GM15510 (cell line): ENCODE data around the gene SLC22A31.

Experiments
- POLR2A ChIP-seq: IDR thresholded peaks from 3 replicates; pipeline ENCODE4 v1.6.1; 2011; ENCODE audit warnings: borderline replicate concordance; ENCODE audit not compliant: insufficient read length; ENCODE audit errors: extremely low read depth

SLC22A31 gene

DNA sequence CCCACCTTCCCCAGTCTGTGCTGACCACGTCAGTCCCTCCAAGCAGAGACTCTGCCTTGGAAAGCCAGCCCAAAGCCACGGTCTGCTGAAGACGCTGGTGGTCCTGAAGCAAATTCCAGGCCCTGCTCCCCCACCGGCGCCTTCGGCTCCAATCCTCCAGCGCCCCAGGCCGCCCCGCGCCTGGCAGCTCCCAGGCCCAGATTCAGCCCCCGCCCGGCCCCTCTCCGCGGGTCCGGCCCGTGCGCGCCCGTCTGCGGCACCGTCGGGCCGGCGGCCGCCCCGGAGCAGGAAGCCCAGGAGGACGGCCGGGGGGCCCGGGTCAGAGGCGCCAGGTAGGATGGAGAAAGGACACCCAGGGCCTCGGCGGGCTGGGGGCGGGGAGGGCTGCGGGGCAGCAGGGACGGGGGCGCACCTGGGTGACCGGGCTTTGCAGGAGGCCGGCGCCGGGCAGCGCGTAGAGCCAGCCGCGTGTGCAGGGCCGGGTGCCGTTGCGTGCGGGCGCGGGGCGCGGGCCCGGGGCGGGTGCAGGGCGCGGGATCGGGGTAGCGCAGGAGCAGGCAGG, 594 bp upstream of the SLC22A31 start:
- TF ChIP-seq POLR2A, result no peak

DNA sequence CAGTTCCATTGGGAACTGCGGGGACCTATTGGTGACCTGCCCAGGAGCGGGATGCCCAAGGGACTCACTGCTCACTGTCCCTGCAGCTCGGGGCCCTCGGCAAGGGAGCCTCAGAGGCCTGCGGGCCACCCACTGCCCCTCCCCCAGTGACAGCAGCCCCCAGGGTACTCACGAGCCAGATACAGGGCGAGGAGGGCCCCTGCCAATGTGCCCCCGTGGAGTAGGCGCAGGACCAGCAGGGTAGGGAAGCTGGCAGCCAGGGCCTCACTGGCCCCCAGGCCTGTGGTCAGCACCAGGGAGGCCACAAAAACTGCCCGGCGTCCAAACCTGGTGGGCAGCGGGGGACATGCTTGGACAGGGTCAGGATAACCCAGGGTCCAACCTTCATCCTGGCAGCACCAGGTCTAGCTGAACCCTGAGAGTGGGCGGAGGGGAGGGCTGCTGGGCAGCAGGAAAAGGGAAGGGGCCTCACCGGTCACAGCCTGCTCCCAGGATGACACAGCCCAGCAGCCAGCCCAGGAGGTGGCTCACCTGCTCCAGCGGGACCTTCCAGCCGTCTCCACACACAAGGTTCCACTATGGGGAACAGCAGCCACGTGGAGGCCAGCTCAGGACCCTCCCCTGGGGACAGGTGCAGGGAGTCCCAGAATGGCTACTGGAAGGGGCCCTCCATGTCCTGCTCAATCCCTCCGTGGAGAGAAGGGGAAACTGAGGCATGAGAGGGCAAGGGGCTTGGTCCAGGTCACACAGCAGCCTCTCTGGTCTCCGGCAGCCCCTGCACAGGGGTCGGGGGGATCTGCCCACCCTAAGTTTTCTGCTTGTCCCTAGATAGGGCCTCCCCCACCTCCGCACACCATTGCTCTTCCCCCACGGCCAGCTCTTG, 855 bp downstream of the SLC22A31 start:
- TF ChIP-seq POLR2A, result no peak

DNA sequence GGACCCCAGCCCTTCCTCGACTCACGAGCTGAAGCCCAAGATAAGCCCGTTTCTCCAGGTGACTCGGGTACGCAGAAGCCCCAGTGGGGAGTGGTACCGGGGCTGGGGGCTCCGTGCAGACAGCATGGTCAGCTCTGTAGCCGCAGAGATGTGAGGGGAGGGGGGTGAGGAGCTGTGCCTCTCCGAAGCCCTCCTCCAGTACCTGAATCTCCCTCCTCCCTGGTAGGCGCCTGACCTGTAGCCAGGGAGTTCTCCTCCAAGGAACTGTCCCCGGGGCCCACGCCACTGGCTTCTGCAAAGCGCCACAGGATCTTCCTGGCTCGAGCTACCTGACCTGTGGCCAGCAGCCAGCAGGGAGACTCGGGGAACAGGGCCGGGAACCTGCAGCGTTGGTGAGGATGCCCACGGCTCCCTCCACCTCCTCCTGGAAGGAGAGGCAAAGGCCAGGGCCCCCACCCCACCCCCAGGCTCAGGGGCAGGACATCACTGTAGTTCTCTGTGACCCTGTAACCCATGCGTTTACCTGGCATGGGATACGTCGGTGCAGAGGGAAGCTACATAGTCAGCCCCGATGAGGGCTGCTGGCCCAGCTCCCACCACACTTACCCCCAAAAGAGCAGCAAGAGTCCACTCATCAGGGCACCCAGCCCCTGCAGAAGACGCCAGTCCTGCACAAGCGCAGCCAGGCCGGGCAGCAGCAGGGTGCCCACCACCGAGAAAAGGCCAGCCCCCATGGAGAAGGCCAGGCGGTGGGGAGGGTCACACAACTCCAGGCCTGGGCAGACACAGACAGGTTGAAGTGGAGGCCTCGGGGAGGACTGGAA, 1.7 kb downstream of the SLC22A31 start:
- TF ChIP-seq POLR2A, result no peak

DNA sequence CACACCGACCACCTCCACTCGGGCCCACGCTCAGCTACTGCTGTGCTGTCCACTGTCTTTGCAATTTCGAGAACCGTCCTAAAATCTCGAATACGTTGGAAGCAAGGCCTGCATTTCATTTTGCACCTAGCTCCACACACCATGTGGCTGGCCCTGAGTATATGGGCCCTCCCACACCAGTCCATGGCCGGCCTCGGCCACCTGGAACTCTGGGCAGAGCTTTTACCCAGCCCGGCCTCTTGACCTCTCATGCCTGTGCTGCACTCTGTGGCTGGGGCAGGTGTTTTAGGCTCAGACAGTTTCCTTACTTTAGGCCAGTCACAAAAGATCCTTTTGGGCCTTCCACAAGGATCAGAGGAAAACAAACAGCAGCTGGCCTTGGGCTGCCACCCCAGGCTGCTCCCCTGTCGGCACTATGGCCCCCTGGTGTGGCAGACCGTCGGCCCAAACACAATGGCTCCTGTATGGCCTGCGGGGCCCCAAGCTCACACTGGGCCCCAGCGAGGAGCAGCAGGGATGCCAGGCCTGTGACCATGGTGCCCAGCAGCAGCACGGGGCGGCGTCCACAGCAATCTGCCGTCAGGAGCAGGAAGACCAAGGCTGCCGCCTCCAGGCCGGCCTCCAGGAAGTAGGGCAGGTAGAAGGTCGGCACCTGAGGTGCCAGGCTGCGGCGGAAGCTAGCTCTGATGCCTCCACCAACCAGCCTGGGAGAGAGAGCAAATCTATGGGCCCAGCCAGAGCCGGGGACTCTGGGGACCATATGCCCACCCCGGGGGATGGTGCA, 2.5 kb downstream of the SLC22A31 start:
- TF ChIP-seq POLR2A, result no peak

DNA sequence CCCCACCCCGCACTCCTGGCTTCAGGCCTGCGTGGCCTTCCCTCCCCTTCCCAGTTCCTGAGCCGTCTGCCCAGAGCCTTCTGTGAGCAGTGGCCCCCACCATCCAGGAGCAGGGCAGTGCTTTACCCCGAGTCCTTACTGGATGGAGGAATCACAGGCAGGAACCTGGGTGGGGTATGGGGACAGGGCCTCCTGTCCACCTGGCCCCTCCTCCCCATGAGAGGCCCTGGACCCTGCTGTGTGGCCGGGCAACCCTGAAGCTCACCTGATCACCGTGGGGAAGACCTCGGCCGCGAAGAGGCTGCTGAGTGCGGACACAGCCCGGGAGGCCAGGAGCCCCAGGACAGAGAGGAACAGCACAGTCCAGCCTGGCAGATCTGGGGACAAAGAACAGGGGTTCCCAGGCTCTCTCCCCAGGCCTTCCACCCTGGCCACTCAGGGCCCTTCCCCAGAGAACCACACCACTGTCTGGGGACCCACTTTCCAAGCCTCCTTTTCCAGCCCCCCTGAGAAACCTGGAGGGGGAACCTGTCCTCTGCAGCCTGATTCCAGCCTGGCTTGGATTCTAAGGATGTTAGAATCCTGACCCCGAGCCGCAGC, 3.2 kb downstream of the SLC22A31 start:
- no peak for TF ChIP-seq POLR2A

DNA sequence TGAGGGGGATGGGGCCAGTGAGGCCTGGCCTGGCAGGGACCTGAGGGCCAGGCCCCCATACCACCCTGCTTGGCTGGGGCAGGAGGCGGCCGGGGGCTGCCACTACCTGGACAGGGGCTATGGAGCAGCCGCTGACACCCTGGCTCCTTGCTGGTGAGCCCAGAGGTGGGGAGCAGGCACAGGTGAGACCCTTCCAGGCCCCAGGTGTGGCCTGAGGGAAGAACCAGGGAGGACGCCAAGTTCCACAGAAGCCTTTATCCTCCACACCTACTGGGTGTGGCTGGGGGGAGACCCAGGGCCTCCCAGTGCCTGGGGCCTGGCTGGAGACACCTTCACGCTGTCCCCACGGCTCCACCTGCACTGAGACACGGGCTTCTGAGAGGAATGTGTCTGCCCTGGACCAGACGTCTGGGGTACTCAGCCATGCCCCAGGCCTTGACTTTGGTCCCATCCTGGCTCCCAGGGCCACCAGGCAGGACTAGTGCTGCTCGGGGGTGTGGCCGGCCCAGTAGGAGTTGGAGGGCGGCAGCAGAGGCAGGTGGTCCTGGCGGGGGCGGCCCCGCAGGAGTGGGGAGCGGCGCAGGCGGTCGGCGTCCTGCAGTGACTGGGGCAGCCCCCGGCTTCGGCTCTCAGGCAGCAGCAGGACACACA, 4.7 kb downstream of the SLC22A31 start:
- no peak for TF ChIP-seq POLR2A

DNA sequence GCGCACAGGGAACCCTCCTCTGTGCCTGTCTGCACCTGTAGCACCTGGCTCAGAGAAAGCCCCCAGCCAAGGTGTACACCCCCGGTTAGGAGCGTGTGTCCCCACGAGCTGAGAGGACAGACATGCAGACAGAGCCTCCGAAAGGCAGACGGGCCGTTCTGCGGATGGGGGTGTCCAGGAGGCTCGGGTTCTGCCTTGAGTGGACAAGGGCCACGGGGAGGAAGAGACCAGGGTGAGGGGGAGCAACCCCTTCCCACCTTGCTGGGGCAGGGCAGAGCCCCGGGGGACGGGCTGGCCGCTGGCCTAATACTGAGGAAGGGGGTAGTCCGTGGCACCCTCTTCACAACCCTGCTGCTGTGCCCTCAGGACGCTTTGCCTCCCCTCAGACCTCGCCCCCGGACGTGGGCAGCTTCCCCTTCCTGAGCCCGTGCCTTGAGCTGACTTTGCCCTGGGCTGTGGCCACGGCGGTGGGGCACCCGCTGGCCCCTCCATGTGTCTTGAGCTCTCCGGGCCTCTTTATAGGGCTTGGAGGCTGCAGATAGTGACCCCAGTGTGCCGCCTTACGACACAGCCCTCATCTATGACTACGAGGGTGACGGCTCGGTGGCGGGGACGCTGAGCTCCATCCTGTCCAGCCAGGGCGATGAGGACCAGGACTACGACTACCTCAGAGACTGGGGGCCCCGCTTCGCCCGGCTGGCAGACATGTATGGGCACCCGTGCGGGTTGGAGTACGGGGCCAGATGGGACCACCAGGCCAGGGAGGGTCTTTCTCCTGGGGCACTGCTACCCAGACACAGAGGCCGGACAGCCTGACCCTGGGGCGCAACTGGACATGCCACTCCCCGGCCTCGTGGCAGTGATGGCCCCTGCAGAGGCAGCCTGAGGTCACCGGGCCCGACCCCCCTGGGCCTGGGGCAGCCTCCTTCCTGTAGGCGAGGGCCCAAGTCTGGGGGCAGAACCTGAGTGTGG, 5.7 kb downstream of the SLC22A31 start:
- TF ChIP-seq POLR2A, result no peak

DNA sequence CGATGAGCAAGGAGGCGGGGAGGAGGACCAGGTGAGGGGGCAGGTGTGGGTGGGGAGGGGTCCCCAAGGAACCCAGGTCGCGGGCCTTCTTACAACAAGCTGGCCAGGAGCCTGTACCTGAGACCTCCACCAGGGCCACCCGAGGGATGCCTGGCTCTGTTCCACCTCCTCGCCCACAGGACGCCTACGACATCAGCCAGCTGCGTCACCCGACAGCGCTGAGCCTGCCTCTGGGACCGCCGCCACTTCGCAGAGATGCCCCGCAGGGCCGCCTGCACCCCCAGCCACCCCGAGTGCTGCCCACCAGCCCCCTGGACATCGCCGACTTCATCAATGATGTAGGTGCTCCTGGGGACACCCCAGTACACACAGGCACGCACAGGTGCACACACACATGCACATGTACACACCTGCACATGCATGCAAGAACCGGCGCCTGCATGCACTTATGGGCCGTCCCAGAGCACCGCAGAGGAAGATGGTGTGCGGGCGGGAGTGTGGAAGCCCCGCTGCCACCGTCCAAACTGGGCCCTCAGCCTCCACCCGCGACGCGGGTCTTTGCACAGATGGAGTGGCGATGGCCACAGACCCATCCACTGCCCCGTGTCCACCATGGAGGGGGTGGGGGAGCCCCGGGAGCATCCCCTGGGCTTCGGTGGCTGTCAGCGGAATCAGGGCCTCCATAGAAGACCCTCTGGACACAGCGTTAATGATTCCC, 6.6 kb downstream of the SLC22A31 start:
- TF ChIP-seq POLR2A, result no peak

DNA sequence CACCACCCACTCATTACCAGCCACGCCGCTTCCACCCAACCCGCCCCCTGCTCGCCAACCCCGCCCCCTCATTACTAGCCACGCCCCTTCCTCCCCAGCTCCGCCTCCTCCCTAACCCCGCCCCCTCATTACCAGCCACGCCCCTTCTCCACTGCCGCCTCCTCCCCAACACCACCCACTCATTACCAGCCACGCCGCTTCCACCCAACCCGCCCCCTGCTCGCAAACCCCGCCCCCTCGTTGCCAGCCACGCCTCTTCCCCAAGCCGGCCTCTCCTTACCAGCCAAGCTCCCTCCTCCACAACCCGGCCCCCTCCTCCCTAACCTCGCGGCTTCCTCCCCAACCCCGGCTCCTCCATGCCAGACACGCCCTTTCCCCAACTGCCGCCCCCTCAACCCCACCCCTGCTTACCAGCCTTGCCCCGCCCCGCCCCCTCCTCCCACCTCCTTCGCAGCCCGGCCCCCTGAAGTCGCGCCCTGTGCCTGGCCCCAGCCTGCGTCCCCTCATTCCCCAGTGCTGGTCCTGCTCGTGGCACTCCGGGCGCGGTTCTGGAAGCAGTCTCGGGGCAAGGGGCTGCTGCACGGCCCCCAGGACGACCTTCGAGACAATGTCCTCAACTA, 7.3 kb downstream of the SLC22A31 start:
- TF ChIP-seq POLR2A, result no peak

DNA sequence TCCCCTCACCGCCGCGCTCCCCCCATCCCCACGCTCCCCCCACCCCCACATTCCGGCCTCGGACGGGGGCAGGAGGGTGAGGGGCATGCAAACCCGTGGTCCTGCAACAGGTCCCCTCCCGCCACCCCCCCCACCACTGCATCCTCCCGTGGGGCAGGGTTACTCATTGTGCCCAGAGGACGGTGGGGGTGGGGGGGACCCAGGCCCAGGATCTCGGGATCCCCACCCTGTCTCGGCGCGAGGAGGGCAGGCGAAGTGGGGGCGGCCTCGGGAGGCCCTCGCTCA, 8.5 kb downstream of the SLC22A31 start:
- no peak for TF ChIP-seq POLR2A

DNA sequence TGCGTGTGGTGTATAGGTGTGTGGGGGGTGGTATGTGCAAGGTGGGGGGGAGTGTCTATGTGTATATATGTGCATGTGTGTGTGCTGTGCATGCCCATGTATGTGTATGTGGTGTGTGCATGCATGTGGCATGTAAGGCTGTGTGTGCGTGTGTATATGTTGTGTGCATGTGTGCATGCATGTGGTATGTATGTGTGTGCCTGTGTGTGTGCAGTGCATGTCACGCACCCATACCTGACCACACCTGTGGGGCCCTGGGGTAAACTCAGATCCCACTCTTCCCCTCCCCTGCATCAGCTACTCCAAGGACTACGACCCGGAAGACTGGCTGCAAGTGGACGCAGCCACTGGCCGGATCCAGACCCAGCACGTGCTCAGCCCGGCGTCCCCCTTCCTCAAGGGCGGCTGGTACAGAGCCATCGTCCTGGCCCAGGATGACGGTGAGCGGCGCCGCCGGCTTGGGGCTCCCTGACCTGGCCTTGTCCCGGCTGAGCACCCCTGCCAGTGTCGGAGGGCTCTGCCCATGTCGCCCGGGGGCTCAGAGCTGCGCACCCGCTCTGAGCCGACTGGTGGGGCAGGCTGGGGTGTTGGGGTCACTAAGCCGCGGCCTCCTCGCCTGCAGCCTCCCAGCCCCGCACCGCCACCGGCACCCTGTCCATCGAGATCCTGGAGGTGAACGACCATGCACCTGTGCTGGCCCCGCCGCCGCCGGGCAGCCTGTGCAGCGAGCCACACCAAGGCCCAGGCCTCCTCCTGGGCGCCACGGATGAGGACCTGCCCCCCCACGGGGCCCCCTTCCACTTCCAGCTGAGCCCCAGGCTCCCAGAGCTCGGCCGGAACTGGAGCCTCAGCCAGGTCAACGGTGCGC, 9.1 kb downstream of the SLC22A31 start:
- TF ChIP-seq POLR2A, result no peak

DNA sequence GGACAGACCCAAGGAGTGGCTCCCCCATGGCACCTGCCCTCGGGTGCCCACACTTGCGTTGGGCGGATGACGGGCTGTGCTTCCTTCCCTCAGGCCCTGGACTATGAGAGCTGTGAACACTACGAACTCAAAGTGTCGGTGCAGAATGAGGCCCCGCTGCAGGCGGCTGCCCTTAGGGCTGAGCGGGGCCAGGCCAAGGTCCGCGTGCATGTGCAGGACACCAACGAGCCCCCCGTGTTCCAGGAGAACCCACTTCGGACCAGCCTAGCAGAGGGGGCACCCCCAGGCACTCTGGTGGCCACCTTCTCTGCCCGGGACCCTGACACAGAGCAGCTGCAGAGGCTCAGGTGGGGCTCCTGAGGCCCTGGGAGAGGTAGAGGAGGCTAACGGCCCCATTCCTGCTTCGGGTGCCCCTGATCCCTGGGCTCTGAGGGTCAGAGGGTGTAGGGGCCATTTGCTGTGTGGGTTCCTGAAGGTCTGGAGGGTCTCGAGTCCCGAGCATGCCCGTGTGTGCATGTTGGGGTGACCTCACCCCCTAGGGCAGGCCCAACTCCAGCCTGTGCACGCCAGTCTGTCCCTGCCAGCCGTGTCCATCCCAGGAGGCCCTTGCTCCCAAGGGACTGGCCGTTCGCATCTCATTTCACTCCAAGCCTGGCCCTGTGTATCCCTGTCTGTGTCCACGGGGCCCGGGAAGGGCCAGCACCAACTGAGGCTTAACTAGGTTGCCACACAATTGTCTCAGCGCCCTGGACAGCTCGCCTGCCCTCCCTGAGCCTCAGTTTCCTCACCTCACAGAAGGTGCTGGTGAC, 10.0 kb downstream of the SLC22A31 start:
- TF ChIP-seq POLR2A, result no peak
